Measurements from ENCODE around the gene DAAM2.

DNA sequence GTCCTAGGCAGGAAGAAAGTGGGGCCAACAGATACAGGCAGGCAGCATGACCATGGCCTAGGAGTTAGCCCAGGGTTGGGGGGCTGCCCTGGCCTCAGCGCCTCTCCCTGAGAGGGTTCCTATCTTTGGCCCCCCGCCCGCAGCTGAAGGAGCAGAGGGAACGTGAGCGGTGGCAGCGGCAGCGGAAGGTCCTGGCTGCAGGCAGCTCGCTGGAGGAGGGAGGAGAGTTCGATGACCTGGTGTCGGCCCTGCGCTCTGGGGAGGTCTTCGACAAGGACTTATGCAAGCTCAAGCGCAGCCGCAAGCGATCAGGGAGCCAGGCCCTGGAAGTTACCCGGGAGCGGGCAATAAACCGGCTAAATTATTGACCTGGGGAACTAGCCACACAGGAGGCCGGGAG lies 109.5 kb downstream of the DAAM2 start:
- TF ChIP-seq TARDBP (IDR thresholded peaks at IDR 0.05) (no peak), BHLHE40 (IDR thresholded peaks at IDR 0.05; ENCODE audit: borderline replicate concordance) (no peak), ELF4 (IDR thresholded peaks at IDR 0.05) (no peak), LEF1 (IDR thresholded peaks at IDR 0.05; ENCODE audit: borderline replicate concordance) (no peak), FOXM1 (IDR thresholded peaks at IDR 0.05; ENCODE audit: borderline replicate concordance) (no peak), FOXA1 (IDR thresholded peaks at IDR 0.05) (no peak), SP1 (IDR thresholded peaks at IDR 0.05) (no peak), ZNF384 (IDR thresholded peaks at IDR 0.05) (no peak), ARNT (IDR thresholded peaks at IDR 0.05) (no peak), HDGF (IDR thresholded peaks at IDR 0.05; ENCODE audit: borderline replicate concordance) (no peak)
- TF ChIP-seq, protein P1, sequence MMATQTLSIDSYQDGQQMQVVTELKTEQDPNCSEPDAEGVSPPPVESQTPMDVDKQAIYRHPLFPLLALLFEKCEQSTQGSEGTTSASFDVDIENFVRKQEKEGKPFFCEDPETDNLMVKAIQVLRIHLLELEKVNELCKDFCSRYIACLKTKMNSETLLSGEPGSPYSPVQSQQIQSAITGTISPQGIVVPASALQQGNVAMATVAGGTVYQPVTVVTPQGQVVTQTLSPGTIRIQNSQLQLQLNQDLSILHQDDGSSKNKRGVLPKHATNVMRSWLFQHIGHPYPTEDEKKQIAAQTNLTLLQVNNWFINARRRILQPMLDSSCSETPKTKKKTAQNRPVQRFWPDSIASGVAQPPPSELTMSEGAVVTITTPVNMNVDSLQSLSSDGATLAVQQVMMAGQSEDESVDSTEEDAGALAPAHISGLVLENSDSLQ (IDR thresholded peaks at IDR 0.05) = no peak
